ENCODE results near the gene IFNA17. TPM values are rescaled to one million over a fixed set of nuclear protein-coding genes. Genes with fewer than 3 reads are reported as not detected.
"Not testable (repeated sequence)": the region's sequence is repeated elsewhere in the genome, so short reads cannot be mapped to it uniquely, and the experiment has no call there.

The IFNA17 gene
- polyA plus RNA-seq, 1 donor from 2014 or later: not detected

- H3K27me3 ChIP-seq (ENCODE audit: insufficient read depth, low read depth, low read length): no peaks in the 10 kb centered on the region
- H3K36me3 ChIP-seq (ENCODE audit: insufficient read depth, low read length): no peaks in the 10 kb centered on the region
- H3K27ac ChIP-seq (ENCODE audit: low read length): no peak overlapping the region
- H3F3A ChIP-seq (ENCODE audit: insufficient read depth, low read length, poor library complexity, severe bottlenecking): no peaks in the 10 kb centered on the region
- H3K9ac ChIP-seq (ENCODE audit: low read length): no peak overlapping the region
- H3K4me2 ChIP-seq (ENCODE audit: low read length): no peak overlapping the region
- H3K9me3 ChIP-seq (ENCODE audit: low read length): no peaks in the 10 kb centered on the region
- H3K4me3 ChIP-seq (ENCODE audit: low read length): no peak overlapping the region
- H4K20me1 ChIP-seq (ENCODE audit: insufficient read depth): no peaks in the 10 kb centered on the region
- H2AFZ ChIP-seq (ENCODE audit: low read depth, low read length): no peak overlapping the region
- TF ChIP-seq EP300 (conservative IDR thresholded peaks at IDR 0.05; ENCODE audit: poor library complexity, severe bottlenecking): no peak
- TF ChIP-seq, protein P1, sequence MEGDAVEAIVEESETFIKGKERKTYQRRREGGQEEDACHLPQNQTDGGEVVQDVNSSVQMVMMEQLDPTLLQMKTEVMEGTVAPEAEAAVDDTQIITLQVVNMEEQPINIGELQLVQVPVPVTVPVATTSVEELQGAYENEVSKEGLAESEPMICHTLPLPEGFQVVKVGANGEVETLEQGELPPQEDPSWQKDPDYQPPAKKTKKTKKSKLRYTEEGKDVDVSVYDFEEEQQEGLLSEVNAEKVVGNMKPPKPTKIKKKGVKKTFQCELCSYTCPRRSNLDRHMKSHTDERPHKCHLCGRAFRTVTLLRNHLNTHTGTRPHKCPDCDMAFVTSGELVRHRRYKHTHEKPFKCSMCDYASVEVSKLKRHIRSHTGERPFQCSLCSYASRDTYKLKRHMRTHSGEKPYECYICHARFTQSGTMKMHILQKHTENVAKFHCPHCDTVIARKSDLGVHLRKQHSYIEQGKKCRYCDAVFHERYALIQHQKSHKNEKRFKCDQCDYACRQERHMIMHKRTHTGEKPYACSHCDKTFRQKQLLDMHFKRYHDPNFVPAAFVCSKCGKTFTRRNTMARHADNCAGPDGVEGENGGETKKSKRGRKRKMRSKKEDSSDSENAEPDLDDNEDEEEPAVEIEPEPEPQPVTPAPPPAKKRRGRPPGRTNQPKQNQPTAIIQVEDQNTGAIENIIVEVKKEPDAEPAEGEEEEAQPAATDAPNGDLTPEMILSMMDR (IDR thresholded peaks at IDR 0.05; ENCODE audit: poor library complexity, severe bottlenecking): no peak
- TF ChIP-seq EZH2 (IDR thresholded peaks at IDR 0.05; ENCODE audit: borderline replicate concordance, insufficient read depth, low read length, poor library complexity, severe bottlenecking): no peak
- TF ChIP-seq, protein P2, sequence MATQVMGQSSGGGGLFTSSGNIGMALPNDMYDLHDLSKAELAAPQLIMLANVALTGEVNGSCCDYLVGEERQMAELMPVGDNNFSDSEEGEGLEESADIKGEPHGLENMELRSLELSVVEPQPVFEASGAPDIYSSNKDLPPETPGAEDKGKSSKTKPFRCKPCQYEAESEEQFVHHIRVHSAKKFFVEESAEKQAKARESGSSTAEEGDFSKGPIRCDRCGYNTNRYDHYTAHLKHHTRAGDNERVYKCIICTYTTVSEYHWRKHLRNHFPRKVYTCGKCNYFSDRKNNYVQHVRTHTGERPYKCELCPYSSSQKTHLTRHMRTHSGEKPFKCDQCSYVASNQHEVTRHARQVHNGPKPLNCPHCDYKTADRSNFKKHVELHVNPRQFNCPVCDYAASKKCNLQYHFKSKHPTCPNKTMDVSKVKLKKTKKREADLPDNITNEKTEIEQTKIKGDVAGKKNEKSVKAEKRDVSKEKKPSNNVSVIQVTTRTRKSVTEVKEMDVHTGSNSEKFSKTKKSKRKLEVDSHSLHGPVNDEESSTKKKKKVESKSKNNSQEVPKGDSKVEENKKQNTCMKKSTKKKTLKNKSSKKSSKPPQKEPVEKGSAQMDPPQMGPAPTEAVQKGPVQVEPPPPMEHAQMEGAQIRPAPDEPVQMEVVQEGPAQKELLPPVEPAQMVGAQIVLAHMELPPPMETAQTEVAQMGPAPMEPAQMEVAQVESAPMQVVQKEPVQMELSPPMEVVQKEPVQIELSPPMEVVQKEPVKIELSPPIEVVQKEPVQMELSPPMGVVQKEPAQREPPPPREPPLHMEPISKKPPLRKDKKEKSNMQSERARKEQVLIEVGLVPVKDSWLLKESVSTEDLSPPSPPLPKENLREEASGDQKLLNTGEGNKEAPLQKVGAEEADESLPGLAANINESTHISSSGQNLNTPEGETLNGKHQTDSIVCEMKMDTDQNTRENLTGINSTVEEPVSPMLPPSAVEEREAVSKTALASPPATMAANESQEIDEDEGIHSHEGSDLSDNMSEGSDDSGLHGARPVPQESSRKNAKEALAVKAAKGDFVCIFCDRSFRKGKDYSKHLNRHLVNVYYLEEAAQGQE (IDR thresholded peaks at IDR 0.05; ENCODE audit: borderline replicate concordance): no peak
- no peak for TF ChIP-seq SMC3 (conservative IDR thresholded peaks at IDR 0.05; ENCODE audit: poor library complexity)
- TF ChIP-seq MXI1 (conservative IDR thresholded peaks at IDR 0.05; ENCODE audit: poor library complexity, severe bottlenecking): no peak
- TF ChIP-seq TAF1 (IDR thresholded peaks at IDR 0.05; ENCODE audit: low read depth): no peak
- no peak for TF ChIP-seq POLR2AphosphoS5 (IDR thresholded peaks at IDR 0.05)
- TF ChIP-seq RAD21 (conservative IDR thresholded peaks at IDR 0.05): no peak
- no peaks in the 10 kb centered on the region for H3K79me2 ChIP-seq (replicated peaks; ENCODE audit: insufficient read depth, low read length)
- H3K9me2 ChIP-seq (ENCODE audit: insufficient read depth, low read length): no peaks in the 10 kb centered on the region
Measured at GRCh38 chr9:21244836-21245235, 16.8 kb upstream of the IFNA17 start.

DNA sequence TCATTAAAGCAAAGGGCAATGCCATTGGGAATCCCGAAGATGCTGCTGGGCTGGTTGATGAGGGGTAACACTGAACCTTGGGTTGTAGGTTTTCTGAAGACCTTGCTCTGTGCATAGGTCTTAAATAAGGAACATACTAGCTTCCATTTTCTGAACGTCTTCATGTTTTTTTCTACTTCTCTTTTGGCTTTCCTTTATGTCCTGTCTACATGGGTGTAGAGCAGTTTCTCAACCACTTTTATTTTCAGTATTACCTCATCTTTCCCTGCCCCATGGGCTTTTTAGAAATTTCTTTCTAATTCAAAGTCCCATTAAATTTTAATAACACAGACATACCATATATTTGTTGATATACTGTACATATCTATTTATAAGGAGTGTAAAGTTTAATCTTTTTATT, 11.9 kb upstream of the IFNA17 start, which contains the start of gene IFNA14:
IFNA14 (minus strand) TSS at position 95 of the 400 bp plus-strand sequence; CDS start at position 25, 70 bp downstream.
- Histone ChIP-seq H3K27me3 (ENCODE audit: insufficient read depth, low read depth, low read length) (no peaks in the 10 kb centered on the region), H2AFZ (ENCODE audit: low read depth, low read length) (no peak within 1 kb of the TSS), H3K36me3 (ENCODE audit: insufficient read depth, low read length) (no peaks in the 10 kb centered on the region), H3K4me2 (ENCODE audit: low read length) (no peak within 1 kb of the TSS), H3K79me2 (replicated peaks; ENCODE audit: insufficient read depth, low read length) (no peaks in the 10 kb centered on the region), H3K9ac (ENCODE audit: low read length) (no peak within 1 kb of the TSS), H3F3A (ENCODE audit: insufficient read depth, low read length, poor library complexity, severe bottlenecking) (no peaks in the 10 kb centered on the region), H3K4me3 (ENCODE audit: low read length) (no peak within 1 kb of the TSS), H4K20me1 (ENCODE audit: insufficient read depth) (no peaks in the 10 kb centered on the region), H3K9me3 (ENCODE audit: low read length) (no peaks in the 10 kb centered on the region), H3K9me2 (ENCODE audit: insufficient read depth, low read length) (no peaks in the 10 kb centered on the region), H3K27ac (ENCODE audit: low read length) (no peak within 1 kb of the TSS)
- no peak for TF ChIP-seq RAD21 (conservative IDR thresholded peaks at IDR 0.05)

DNA sequence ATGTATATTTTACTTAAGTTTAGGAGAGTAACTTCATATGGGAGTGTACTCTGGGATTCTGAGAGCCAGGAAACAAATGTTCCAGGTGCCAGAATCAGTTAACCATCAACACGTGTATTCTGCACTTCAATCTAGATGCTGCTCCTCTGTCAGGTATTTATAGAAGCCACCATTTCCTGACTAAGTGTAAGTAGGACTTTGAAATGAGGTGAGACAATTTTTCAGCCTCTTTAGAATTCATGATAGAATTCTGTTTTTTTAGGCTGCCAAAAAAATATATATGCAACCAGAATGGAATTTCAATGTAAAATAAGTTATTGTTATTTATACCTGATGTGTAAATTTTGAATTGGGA, 8.3 kb upstream of the IFNA17 start:
- not testable (repeated sequence) for H3K79me2 ChIP-seq (replicated peaks; ENCODE audit: insufficient read depth, low read length); H3K27ac ChIP-seq (ENCODE audit: low read length); H2AFZ ChIP-seq (ENCODE audit: low read depth, low read length); H3K9ac ChIP-seq (ENCODE audit: low read length); H3K9me2 ChIP-seq (ENCODE audit: insufficient read depth, low read length); H3K27me3 ChIP-seq (ENCODE audit: insufficient read depth, low read depth, low read length); H4K20me1 ChIP-seq (ENCODE audit: insufficient read depth); H3K36me3 ChIP-seq (ENCODE audit: insufficient read depth, low read length); H3K4me2 ChIP-seq (ENCODE audit: low read length); H3K4me3 ChIP-seq (ENCODE audit: low read length); H3K9me3 ChIP-seq (ENCODE audit: low read length); H3F3A ChIP-seq (ENCODE audit: insufficient read depth, low read length, poor library complexity, severe bottlenecking)

Data from neural cell (in vitro differentiated cells).